ENCODE results near the gene PRKD3.
A peak's percentile ranks its signal among the peaks of the same experiment; 100 is the strongest.
"Not testable (repeated sequence)": the region's sequence is repeated elsewhere in the genome, so short reads cannot be mapped to it uniquely, and the experiment has no call there.

The PRKD3 gene

GRCh38 chr2:37317746-37318145 lies 6.9 kb downstream of the PRKD3 start:
- DNase-seq (ENCODE audit: low read depth, low spot score): no peak

- DNase-seq (ENCODE audit: low read depth, low spot score): no peak
Measured at GRCh38 chr2:37316181-37316580, 8.5 kb downstream of the PRKD3 start.

GRCh38 chr2:37315364-37315763 lies 9.3 kb downstream of the PRKD3 start:
- no peak for DNase-seq (ENCODE audit: low read depth, low spot score)

- DNase-seq (ENCODE audit: low read depth, low spot score): no peak
Measured at GRCh38 chr2:37307500-37307899, 17.1 kb downstream of the PRKD3 start.

- no peak for DNase-seq (ENCODE audit: low read depth, low spot score)
Measured at GRCh38 chr2:37306024-37306423, 18.6 kb downstream of the PRKD3 start.

GRCh38 chr2:37302701-37303252 lies 21.9 kb downstream of the PRKD3 start:
- DNase-seq (ENCODE audit: low read depth, low spot score): no peak

GRCh38 chr2:37301408-37301807 lies 23.2 kb downstream of the PRKD3 start:
- no peak for DNase-seq (ENCODE audit: low read depth, low spot score)

GRCh38 chr2:37300578-37300977 lies 24.1 kb downstream of the PRKD3 start:
- no peak for DNase-seq (ENCODE audit: low read depth, low spot score)

- no peak for DNase-seq (ENCODE audit: low read depth, low spot score)
Measured at GRCh38 chr2:37300146-37300545, 24.5 kb downstream of the PRKD3 start.

GRCh38 chr2:37297632-37298031 lies 27.0 kb downstream of the PRKD3 start:
- no peak for DNase-seq (ENCODE audit: low read depth, low spot score)

GRCh38 chr2:37295469-37296073 lies 29.1 kb downstream of the PRKD3 start:
- no peak for DNase-seq (ENCODE audit: low read depth, low spot score)

GRCh38 chr2:37294858-37295257 lies 29.8 kb downstream of the PRKD3 start:
- DNase-seq (ENCODE audit: low read depth, low spot score): not testable (repeated sequence)

- no peak for DNase-seq (ENCODE audit: low read depth, low spot score)
Measured at GRCh38 chr2:37291680-37292079, 33.0 kb downstream of the PRKD3 start.

- DNase-seq (ENCODE audit: low read depth, low spot score): no peak
Measured at GRCh38 chr2:37287966-37288365, 36.7 kb downstream of the PRKD3 start.

- DNase-seq (ENCODE audit: low read depth, low spot score): no peak
Measured at GRCh38 chr2:37284381-37284780, 40.3 kb downstream of the PRKD3 start.

GRCh38 chr2:37283207-37283606 lies 41.4 kb downstream of the PRKD3 start:
- DNase-seq (ENCODE audit: low read depth, low spot score): peak; percentile 41

GRCh38 chr2:37282746-37283145 lies 41.9 kb downstream of the PRKD3 start:
- no peak for DNase-seq (ENCODE audit: low read depth, low spot score)

GRCh38 chr2:37281916-37282315 lies 42.7 kb downstream of the PRKD3 start:
- no peak for DNase-seq (ENCODE audit: low read depth, low spot score)

GRCh38 chr2:37276291-37276690 lies 48.3 kb downstream of the PRKD3 start:
- no peak for DNase-seq (ENCODE audit: low read depth, low spot score)

Measured in brain pericyte (primary cell).